ENCODE measurements around the gene RUNX1. TPM values are rescaled to one million over a fixed set of nuclear protein-coding genes. Genes with fewer than 3 reads are reported as not detected.

Gene RUNX1
- total and polyA plus RNA-seq, 2 of the 13 experiments (the other 11 are each of a cell fraction or from before 2014, with no cell fraction given), result 5.4 to 6.4 TPM

DNA sequence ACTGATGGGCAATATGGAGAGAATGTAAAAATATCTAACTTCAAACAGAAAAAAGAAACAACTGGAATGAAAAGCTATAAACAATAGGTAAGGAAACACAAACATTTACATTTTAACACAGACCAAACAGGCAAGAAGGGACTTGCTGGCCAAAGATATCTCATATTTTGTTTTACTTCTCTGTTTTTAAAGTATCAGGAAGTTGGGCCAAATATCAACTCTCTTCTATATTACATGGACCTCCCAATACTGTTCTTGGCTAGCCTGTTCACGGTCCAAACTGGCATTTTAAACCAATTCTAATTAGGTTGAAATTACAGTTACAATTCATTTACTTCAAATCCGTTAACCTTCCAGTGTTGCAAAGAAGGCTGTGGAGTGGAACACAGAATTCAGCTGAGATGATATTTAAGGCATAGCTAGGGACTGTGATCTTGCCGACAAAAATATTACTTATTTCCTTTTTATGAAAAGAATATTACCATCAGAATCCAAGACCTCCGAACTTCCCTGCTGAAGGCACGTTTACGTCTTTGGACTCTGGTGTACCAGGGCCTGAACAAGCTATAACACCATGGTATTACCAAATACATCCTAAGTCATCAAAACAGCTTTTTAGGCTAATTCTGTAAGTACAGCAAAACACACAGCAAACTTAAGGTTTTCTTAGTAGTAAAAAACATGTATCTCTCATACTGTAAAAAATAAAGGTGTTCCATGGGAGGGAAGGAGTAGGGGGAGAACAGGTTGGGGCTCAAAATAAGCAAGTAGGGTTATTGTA is 165.4 kb downstream of the RUNX1 start:
- TF ChIP-seq ZNF44 (CRISPR knock-in tag; IDR thresholded peaks at IDR 0.05) (no peak), ZNF205 (CRISPR knock-in tag; IDR thresholded peaks at IDR 0.05) (no peak), ZNF432 (CRISPR knock-in tag; IDR thresholded peaks at IDR 0.05; ENCODE audit: borderline replicate concordance) (no peak), IRF2 (CRISPR knock-in tag; IDR thresholded peaks at IDR 0.05) (no peak)
- TF ChIP-seq, protein P1, sequence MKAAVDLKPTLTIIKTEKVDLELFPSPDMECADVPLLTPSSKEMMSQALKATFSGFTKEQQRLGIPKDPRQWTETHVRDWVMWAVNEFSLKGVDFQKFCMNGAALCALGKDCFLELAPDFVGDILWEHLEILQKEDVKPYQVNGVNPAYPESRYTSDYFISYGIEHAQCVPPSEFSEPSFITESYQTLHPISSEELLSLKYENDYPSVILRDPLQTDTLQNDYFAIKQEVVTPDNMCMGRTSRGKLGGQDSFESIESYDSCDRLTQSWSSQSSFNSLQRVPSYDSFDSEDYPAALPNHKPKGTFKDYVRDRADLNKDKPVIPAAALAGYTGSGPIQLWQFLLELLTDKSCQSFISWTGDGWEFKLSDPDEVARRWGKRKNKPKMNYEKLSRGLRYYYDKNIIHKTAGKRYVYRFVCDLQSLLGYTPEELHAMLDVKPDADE (CRISPR knock-in tag; IDR thresholded peaks at IDR 0.05), result no peak
- TF ChIP-seq, protein P2, sequence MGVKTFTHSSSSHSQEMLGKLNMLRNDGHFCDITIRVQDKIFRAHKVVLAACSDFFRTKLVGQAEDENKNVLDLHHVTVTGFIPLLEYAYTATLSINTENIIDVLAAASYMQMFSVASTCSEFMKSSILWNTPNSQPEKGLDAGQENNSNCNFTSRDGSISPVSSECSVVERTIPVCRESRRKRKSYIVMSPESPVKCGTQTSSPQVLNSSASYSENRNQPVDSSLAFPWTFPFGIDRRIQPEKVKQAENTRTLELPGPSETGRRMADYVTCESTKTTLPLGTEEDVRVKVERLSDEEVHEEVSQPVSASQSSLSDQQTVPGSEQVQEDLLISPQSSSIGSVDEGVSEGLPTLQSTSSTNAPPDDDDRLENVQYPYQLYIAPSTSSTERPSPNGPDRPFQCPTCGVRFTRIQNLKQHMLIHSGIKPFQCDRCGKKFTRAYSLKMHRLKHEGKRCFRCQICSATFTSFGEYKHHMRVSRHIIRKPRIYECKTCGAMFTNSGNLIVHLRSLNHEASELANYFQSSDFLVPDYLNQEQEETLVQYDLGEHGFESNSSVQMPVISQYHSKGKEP (CRISPR knock-in tag; IDR thresholded peaks at IDR 0.05), result no peak
- TF ChIP-seq, protein P3, sequence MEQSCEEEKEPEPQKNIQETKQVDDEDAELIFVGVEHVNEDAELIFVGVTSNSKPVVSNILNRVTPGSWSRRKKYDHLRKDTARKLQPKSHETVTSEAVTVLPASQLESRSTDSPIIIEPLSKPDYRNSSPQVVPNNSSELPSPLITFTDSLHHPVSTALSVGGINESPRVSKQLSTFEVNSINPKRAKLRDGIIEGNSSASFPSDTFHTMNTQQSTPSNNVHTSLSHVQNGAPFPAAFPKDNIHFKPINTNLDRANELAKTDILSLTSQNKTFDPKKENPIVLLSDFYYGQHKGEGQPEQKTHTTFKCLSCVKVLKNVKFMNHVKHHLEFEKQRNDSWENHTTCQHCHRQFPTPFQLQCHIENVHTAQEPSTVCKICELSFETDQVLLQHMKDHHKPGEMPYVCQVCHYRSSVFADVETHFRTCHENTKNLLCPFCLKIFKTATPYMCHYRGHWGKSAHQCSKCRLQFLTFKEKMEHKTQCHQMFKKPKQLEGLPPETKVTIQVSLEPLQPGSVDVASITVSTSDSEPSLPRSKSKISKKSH (CRISPR knock-in tag; IDR thresholded peaks at IDR 0.05; ENCODE audit: borderline replicate concordance), result no peak
- peak overlapping the region; percentile 31; the same call in 1 of the 2 replicates for H3K9ac ChIP-seq (ENCODE audit: insufficient read depth, low read depth, low read length)
- no TSS peak for BruUV-seq (replicated peaks)
- no peaks in the 10 kb centered on the region for H4K20me1 ChIP-seq (ENCODE audit: insufficient read depth, low read length)
- in situ Hi-C loops (cut with HindIII; ENCODE audit: extremely low pct_ligation_motif_present, low pct_unique_long_range_greater_than_20kb) (loop anchor here (10.0 to 25.0 kb wide), 3 partner anchors 521 to 1054 kb away; no protein-coding TSS in a partner anchor), intact Hi-C loops (cut with micrococcal nuclease; ENCODE audit: unreplicated experiment) (loop anchor here (10.0 kb wide), 2 partner anchors 1061 to 1141 kb away; no protein-coding TSS in a partner anchor)
- 54% methylated on average over 6 of the region's 6 CpGs for WGBS (ENCODE audit: low lambda C conversion rate)
- ATAC-seq (no peak), FAIRE-seq (peak; percentile 12), DNase-seq (ENCODE audit: low spot score) (no peak)
- H3K4me3 ChIP-seq (replicated peaks in 1 of 3; ENCODE audit: insufficient read depth in 1 of 3, low read depth in 2 of 3, low read length in 3 of 3), result peak overlapping the region; percentile 42 to 96 (median 94); a peak in 5 of 6 replicates
- no peaks in the 10 kb centered on the region; a peak in 1 of 5 replicates for H3K27me3 ChIP-seq (ENCODE audit: control insufficient read depth in 1 of 2, insufficient read depth in 2 of 2, low read length in 2 of 2)
- H3K27ac ChIP-seq (ENCODE audit: extremely low read length, insufficient read depth, low read length), result no peak overlapping the region
- no peaks in the 10 kb centered on the region for H3K9me3 ChIP-seq (ENCODE audit: low read length)
- H3K4me1 ChIP-seq (ENCODE audit: insufficient read depth, low read length), result peaks cover 43% of the 10 kb centered on the region
- H3K36me3 ChIP-seq (replicated peaks in 1 of 2; ENCODE audit: control insufficient read depth in 1 of 2, insufficient read depth in 2 of 2, low read length in 2 of 2), result peaks cover 2 to 14% of the 10 kb centered on the region in 2 experiments; a peak in 4 of 5 replicates
- CTCF ChIA-PET (ENCODE audit: low intra/inter-chr PET ratio, low total read pairs), result no interaction called here
- peaks cover 81% of the 10 kb centered on the region for H3K79me2 ChIP-seq (ENCODE audit: insufficient read depth, low read length)
- H2AFZ ChIP-seq (ENCODE audit: low read length), result no peak overlapping the region
- peak overlapping the region; percentile 81 for H3K4me2 ChIP-seq (ENCODE audit: low read depth, low read length)
- POLR2A ChIA-PET, result interaction anchor here (0.7 to 7.4 kb wide), 4 partner anchors 46 to 138 kb away, joined by 3 to 92 read pairs (median 4); no protein-coding TSS in a partner anchor

Measured in HepG2 (cell line).